ENCODE results near the gene RTKN. TPM values are rescaled to one million over a fixed set of nuclear protein-coding genes. Genes with fewer than 3 reads are reported as not detected.

The RTKN gene
- total and polyA plus RNA-seq, 10 of the 15 experiments (the other 5 are each of a cell fraction or from before 2014, with no cell fraction given): 0.50 to 12.3 (median 5.4) TPM

DNA sequence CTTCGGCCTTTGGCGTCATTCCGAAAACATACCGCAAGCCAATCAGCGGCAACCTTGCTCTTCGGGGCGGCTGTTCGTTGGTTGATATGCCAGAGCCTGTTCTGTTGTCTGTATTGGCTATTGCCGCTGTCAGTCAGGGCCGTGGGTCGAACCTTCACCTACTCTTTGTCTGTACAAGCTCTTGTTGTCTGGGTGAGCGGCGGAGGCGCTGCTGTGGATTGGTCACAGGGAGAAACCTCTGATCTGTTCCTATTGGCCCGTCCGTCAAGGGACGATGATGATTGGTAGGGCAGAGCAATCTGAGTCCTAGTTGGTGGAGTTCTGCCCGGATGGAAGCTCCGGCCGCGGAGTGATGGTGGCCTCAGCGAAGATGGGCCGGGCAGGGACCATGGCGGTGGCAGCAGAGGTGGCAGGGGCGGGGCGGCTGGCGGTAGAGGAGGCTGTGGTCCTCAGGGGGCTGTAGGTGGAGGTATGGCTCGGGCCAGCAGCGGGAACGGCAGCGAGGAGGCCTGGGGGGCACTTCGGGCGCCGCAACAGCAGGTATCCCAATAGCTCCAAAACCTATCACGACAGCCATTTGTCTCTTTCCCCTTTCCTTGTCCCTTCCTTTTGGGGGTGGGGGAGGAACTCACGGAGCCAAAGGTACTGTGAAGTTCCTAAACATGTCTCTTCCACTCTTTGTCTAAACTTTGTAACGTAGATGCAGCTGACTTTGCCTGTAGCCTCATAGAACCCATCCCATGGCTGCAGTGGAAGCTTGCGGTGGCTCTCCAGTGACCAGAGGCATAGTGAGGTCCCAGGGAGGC is 16.6 kb upstream of the RTKN start, which contains the start of gene WBP1:
WBP1 (plus strand) TSS at position 307 of the 806 bp plus-strand sequence; CDS start at position 472, 165 bp downstream.
- ChIA-PET CTCF (interaction anchor here (1.2 to 6.7 kb wide), 7 partner anchors 9 to 129 kb away, joined by 3 to 54 read pairs (median 10); partner anchors contain the start of genes AUP1, CCDC142, HTRA2 and TTC31), POLR2A (interaction anchor here (0.6 to 5.8 kb wide), 18 partner anchors 9 to 342 kb away, joined by 3 to 44 read pairs (median 4); partner anchors contain the start of genes C2orf81, CCDC142, HTRA2 and MOB1A), SMC1A (ENCODE audit: uncharacterized antibody, unreplicated experiment) (interaction anchor here (1.0 to 5.5 kb wide), 11 partner anchors 9 to 129 kb away, joined by 3 to 24 read pairs (median 7); partner anchors contain the start of genes C2orf81, CCDC142, TTC31 and WDR54), RAD21 (ENCODE audit: unreplicated experiment) (interaction anchor here (0.8 to 3.5 kb wide), 22 partner anchors 8 to 428 kb away, joined by 3 to 21 read pairs (median 4); partner anchors contain the start of genes AUP1, C2orf81, CCDC142 and HTRA2)
- peaks cover 2 to 4% of the 10 kb centered on the region in 2 experiments; a peak in 3 of 4 replicates for H3K36me3 ChIP-seq (ENCODE audit: control insufficient read depth in 2 of 2, insufficient read depth in 2 of 2, low read length in 1 of 2)
- peak within 1 kb of the TSS; percentile 99 for H3K4me3 ChIP-seq
- FAIRE-seq (peak; percentile 99), ATAC-seq (peak; percentile 90), DNase-seq (ENCODE audit: low read depth, low spot score) (peak; percentile 100)
- H4K20me1 ChIP-seq (ENCODE audit: control insufficient read depth, insufficient read depth): no peaks in the 10 kb centered on the region
- peak within 1 kb of the TSS; percentile 93 for H3K9ac ChIP-seq (ENCODE audit: control insufficient read depth, insufficient read depth, low read length)
- in situ Hi-C loops (cut with MboI): no loop called here
- H3K4me1 ChIP-seq (ENCODE audit: control insufficient read depth, insufficient read depth, low read length): peaks cover 19% of the 10 kb centered on the region
- BruUV-seq (replicated peaks): TSS peak; percentile 70
- intact Hi-C loops (cut with micrococcal nuclease; ENCODE audit: unreplicated experiment): loop anchor here (1.0 kb wide), 2 partner anchors 24 to 71 kb away; partner anchors contain the start of genes AUP1, CCDC142 and HTRA2
- 2% methylated on average over 29 of the region's 38 CpGs for WGBS (ENCODE audit: insufficient coverage, insufficient replicate concordance, low lambda C conversion rate, missing lambda C conversion rate)
- H3K4me2 ChIP-seq (ENCODE audit: control insufficient read depth, insufficient read depth): peak within 1 kb of the TSS; percentile 91
- H3K27me3 ChIP-seq (replicated peaks in 1 of 2; ENCODE audit: control insufficient read depth in 2 of 2, insufficient read depth in 2 of 2, low read length in 1 of 2): no peaks in the 10 kb centered on the region
- H2AFZ ChIP-seq (ENCODE audit: control insufficient read depth, low read depth, low read length): peak within 1 kb of the TSS; percentile 81
- H3K79me2 ChIP-seq (ENCODE audit: control insufficient read depth, insufficient read depth, low read length): peaks cover 21% of the 10 kb centered on the region
- no peaks in the 10 kb centered on the region for H3K9me3 ChIP-seq (replicated peaks; ENCODE audit: control insufficient read depth, insufficient read depth, low read length)
- H3K27ac ChIP-seq (ENCODE audit: control insufficient read depth, insufficient read depth): peak within 1 kb of the TSS; percentile 96
- TF ChIP-seq, protein P1, sequence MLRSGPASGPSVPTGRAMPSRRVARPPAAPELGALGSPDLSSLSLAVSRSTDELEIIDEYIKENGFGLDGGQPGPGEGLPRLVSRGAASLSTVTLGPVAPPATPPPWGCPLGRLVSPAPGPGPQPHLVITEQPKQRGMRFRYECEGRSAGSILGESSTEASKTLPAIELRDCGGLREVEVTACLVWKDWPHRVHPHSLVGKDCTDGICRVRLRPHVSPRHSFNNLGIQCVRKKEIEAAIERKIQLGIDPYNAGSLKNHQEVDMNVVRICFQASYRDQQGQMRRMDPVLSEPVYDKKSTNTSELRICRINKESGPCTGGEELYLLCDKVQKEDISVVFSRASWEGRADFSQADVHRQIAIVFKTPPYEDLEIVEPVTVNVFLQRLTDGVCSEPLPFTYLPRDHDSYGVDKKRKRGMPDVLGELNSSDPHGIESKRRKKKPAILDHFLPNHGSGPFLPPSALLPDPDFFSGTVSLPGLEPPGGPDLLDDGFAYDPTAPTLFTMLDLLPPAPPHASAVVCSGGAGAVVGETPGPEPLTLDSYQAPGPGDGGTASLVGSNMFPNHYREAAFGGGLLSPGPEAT (IDR thresholded peaks at IDR 0.05; ENCODE audit: low read depth): peak; percentile 87
- TF ChIP-seq, protein P2, sequence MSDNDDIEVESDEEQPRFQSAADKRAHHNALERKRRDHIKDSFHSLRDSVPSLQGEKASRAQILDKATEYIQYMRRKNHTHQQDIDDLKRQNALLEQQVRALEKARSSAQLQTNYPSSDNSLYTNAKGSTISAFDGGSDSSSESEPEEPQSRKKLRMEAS (IDR thresholded peaks at IDR 0.05; ENCODE audit: low read depth, low read length): no peak
- TF ChIP-seq, protein P3, sequence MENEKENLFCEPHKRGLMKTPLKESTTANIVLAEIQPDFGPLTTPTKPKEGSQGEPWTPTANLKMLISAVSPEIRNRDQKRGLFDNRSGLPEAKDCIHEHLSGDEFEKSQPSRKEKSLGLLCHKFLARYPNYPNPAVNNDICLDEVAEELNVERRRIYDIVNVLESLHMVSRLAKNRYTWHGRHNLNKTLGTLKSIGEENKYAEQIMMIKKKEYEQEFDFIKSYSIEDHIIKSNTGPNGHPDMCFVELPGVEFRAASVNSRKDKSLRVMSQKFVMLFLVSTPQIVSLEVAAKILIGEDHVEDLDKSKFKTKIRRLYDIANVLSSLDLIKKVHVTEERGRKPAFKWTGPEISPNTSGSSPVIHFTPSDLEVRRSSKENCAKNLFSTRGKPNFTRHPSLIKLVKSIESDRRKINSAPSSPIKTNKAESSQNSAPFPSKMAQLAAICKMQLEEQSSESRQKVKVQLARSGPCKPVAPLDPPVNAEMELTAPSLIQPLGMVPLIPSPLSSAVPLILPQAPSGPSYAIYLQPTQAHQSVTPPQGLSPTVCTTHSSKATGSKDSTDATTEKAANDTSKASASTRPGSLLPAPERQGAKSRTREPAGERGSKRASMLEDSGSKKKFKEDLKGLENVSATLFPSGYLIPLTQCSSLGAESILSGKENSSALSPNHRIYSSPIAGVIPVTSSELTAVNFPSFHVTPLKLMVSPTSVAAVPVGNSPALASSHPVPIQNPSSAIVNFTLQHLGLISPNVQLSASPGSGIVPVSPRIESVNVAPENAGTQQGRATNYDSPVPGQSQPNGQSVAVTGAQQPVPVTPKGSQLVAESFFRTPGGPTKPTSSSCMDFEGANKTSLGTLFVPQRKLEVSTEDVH (IDR thresholded peaks at IDR 0.05; ENCODE audit: low read depth, partially characterized antibody): no peak
- TF ChIP-seq GABPA (IDR thresholded peaks at IDR 0.05; ENCODE audit: low read depth) (peak; percentile 38; the same call in 1 of the 2 replicates), ZNF217 (IDR thresholded peaks at IDR 0.05) (no peak), MTA3 (IDR thresholded peaks at IDR 0.05; ENCODE audit: borderline replicate concordance, low read length) (0 out of 2 replicates have a peak, but pooled peaks have one; percentile 8), ATF7 (IDR thresholded peaks at IDR 0.05; ENCODE audit: low read depth) (peak; percentile 23; the same call in 1 of the 2 replicates), ZNF274 (IDR thresholded peaks at IDR 0.05; ENCODE audit: insufficient read depth, insufficient read length) (no peak), PML (IDR thresholded peaks at IDR 0.05; ENCODE audit: low read length) (0 out of 2 replicates have a peak, but pooled peaks have one; percentile 40), TAF1 (IDR thresholded peaks at IDR 0.05; ENCODE audit: borderline replicate concordance, low read depth, low read length) (no peak), ZBED1 (IDR thresholded peaks at IDR 0.05; ENCODE audit: borderline replicate concordance) (peak; percentile 47), EGR1 (IDR thresholded peaks at IDR 0.05; ENCODE audit: borderline replicate concordance in 1 of 2, low read depth in 2 of 2, low read length in 2 of 2) (no peak; a peak in 1 of 3 replicates), ESRRA (IDR thresholded peaks at IDR 0.05; ENCODE audit: low read length) (no peak), BACH1 (IDR thresholded peaks at IDR 0.05; ENCODE audit: borderline replicate concordance) (0 out of 2 replicates have a peak, but pooled peaks have one; percentile 15), EED (IDR thresholded peaks at IDR 0.05; ENCODE audit: low read depth) (no peak), IKZF1 (conservative IDR thresholded peaks at IDR 0.05) (peak; percentile 77)
- TF ChIP-seq, protein P4, sequence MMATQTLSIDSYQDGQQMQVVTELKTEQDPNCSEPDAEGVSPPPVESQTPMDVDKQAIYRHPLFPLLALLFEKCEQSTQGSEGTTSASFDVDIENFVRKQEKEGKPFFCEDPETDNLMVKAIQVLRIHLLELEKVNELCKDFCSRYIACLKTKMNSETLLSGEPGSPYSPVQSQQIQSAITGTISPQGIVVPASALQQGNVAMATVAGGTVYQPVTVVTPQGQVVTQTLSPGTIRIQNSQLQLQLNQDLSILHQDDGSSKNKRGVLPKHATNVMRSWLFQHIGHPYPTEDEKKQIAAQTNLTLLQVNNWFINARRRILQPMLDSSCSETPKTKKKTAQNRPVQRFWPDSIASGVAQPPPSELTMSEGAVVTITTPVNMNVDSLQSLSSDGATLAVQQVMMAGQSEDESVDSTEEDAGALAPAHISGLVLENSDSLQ (IDR thresholded peaks at IDR 0.05): peak; percentile 100
